CD4-positive, alpha-beta memory T cell (primary cell): ENCODE results near the gene PTPRS. TPM values are rescaled to one million over a fixed set of nuclear protein-coding genes. Genes with fewer than 3 reads are reported as not detected.

Source experiments
- CTCF ChIA-PET: fragments of 350-600 bp; sonication (Branson Sonifier 250); formaldehyde crosslinking; loops from one replicate; lab custom pipeline; 2021; ENCODE audit warnings: inconsistent platforms; ENCODE audit not compliant: partially characterized antibody; lab: Charles Lee
- POLR2A ChIA-PET: fragments of 350-600 bp; sonication (Branson Sonifier 250); formaldehyde crosslinking; loops from one replicate; lab custom pipeline; 2021; ENCODE audit not compliant: partially characterized antibody; lab: Charles Lee
- DNase-seq, 5 donors: peaks; one replicate each; pipeline versions ENCODE4 v3.0.0 to v3.0.0-alpha.2; 2020 to 2022; ENCODE audit warnings: mixed read lengths in 1 of 5
- H3K27ac ChIP-seq: one replicate; pipeline ENCODE4 v1.7.0; 2013; ENCODE audit warnings: low read depth, low read length
- H3K27me3 ChIP-seq: 2 replicates; pipeline ENCODE4 v1.7.0; 2013; ENCODE audit warnings: mild to moderate bottlenecking, low read length, moderate library complexity; ENCODE audit not compliant: insufficient read depth
- H3K36me3 ChIP-seq: 2 replicates; pipeline ENCODE4 v1.7.0; 2013; ENCODE audit warnings: mild to moderate bottlenecking, low read length, moderate library complexity; ENCODE audit not compliant: insufficient read depth
- H3K4me1 ChIP-seq: 2 replicates; pipeline ENCODE4 v1.7.0; 2013; ENCODE audit warnings: mild to moderate bottlenecking, low read length, moderate library complexity; ENCODE audit not compliant: insufficient read depth
- H3K4me3 ChIP-seq, 2 donors: one replicate each; pipeline ENCODE4 v1.7.0; 2013; ENCODE audit warnings: low read length in 2 of 2, mild to moderate bottlenecking in 1 of 2
- H3K9me3 ChIP-seq, 2 donors: one replicate each; pipeline ENCODE4 v1.7.0; 2013; ENCODE audit warnings: low read length in 2 of 2, control low read depth in 1 of 2; ENCODE audit not compliant: control insufficient read depth in 1 of 2
- H3K27ac Mint-ChIP-seq, 7 donors: one replicate each; pipeline ENCODE4 v1.8.0; 2020 to 2021; ENCODE audit warnings: mixed read lengths in 7 of 7, mild to moderate bottlenecking in 6 of 7, inconsistent platforms in 3 of 7, moderate library complexity in 3 of 7
- H3K27me3 Mint-ChIP-seq, 2 donors: one replicate each; pipeline ENCODE4 v1.8.0; 2020 to 2021; ENCODE audit warnings: mixed read lengths in 2 of 2
- H3K36me3 Mint-ChIP-seq, 2 donors: one replicate each; pipeline ENCODE4 v1.8.0; 2020 to 2021; ENCODE audit warnings: mixed read lengths in 2 of 2, inconsistent platforms in 1 of 2, mild to moderate bottlenecking in 1 of 2
- H3K4me1 Mint-ChIP-seq, 4 donors: one replicate each; pipeline ENCODE4 v1.8.0; 2020 to 2021; ENCODE audit warnings: mixed read lengths in 4 of 4, mild to moderate bottlenecking in 1 of 4
- H3K4me3 Mint-ChIP-seq, 8 donors: one replicate each; pipeline ENCODE4 v1.8.0; 2020 to 2021; ENCODE audit warnings: mixed read lengths in 8 of 8, mild to moderate bottlenecking in 7 of 8, moderate library complexity in 6 of 8, inconsistent platforms in 3 of 8
- H3K9me3 Mint-ChIP-seq, 8 donors: one replicate each; pipeline ENCODE4 v1.8.0; 2020 to 2021; ENCODE audit warnings: mixed read lengths in 8 of 8, mild to moderate bottlenecking in 5 of 8, inconsistent platforms in 3 of 8, moderate library complexity in 1 of 8
- intact Hi-C: fragments of 100-400 bp; cut with micrococcal nuclease; formaldehyde crosslinking; loops from one replicate; pipeline ENCODE4 v1.15.1; 2023
- polyA plus RNA-seq, 2 donors: library from polyadenylated mRNA; unstranded; fragments of 300-500 nt; fragmentation: Illumina TruSeq; gene quantifications; one replicate each; pipeline ENCODE4 v1.2.3, GENCODE V29; 2021
- total RNA-seq, 2 experiments: library from RNA; stranded (reverse); gene quantifications; one replicate each; pipeline ENCODE4 v1.2.3, GENCODE V29; 2021

The PTPRS gene
- total and polyA plus RNA-seq, 4 experiments from 2014 or later = 0.20 to 0.30 (median 0.26) TPM; not detected in 1

- Histone ChIP-seq H3K4me1 (no peaks in the 10 kb centered on the region), H3K4me3 (no peak overlapping the region), H3K27ac (no peak overlapping the region), H3K27me3 (no peaks in the 10 kb centered on the region), H3K9me3 (no peaks in the 10 kb centered on the region), H3K36me3 (no peaks in the 10 kb centered on the region)
- POLR2A ChIA-PET = no interaction called here
- Mint-ChIP-seq H3K4me1 (no peaks in the 10 kb centered on the region), H3K27me3 (peaks cover 23 to 26% of the 10 kb centered on the region in 2 donors), H3K36me3 (no peaks in the 10 kb centered on the region), H3K9me3 (peaks cover 0 to 8% (median 0%) of the 10 kb centered on the region in 8 donors), H3K4me3 (no peak overlapping the region), H3K27ac (no peak overlapping the region)
- CTCF ChIA-PET = no interaction called here
- DNase-seq = no peak
- intact Hi-C loops = no loop called here
Observed at GRCh38 chr19:5355076-5355475, 14.5 kb upstream of the PTPRS start.

GRCh38 chr19:5354403-5354802, 13.8 kb upstream of the PTPRS start:
- peaks cover 22 to 25% of the 10 kb centered on the region in 2 donors for H3K27me3 Mint-ChIP-seq
- H3K27ac Mint-ChIP-seq = no peak overlapping the region
- Histone ChIP-seq H3K27me3 (no peaks in the 10 kb centered on the region), H3K27ac (no peak overlapping the region), H3K36me3 (no peaks in the 10 kb centered on the region), H3K9me3 (no peaks in the 10 kb centered on the region), H3K4me3 (no peak overlapping the region), H3K4me1 (no peaks in the 10 kb centered on the region)
- POLR2A ChIA-PET = no interaction called here
- H3K4me3 Mint-ChIP-seq = no peak overlapping the region
- DNase-seq = no peak
- CTCF ChIA-PET = no interaction called here
- intact Hi-C loops = no loop called here
- no peaks in the 10 kb centered on the region for H3K4me1 Mint-ChIP-seq
- no peaks in the 10 kb centered on the region for H3K36me3 Mint-ChIP-seq
- peaks cover 0 to 8% (median 0%) of the 10 kb centered on the region in 8 donors for H3K9me3 Mint-ChIP-seq

GRCh38 chr19:5352229-5352763, 11.7 kb upstream of the PTPRS start:
- H3K27ac Mint-ChIP-seq = no peak overlapping the region
- ChIA-PET CTCF (no interaction called here), POLR2A (no interaction called here)
- H3K27me3 Mint-ChIP-seq = peaks cover 20 to 21% of the 10 kb centered on the region in 2 donors
- H3K36me3 Mint-ChIP-seq = no peaks in the 10 kb centered on the region
- no peaks in the 10 kb centered on the region for H3K4me1 Mint-ChIP-seq
- no peak for DNase-seq
- Histone ChIP-seq H3K27ac (no peak overlapping the region), H3K27me3 (no peaks in the 10 kb centered on the region), H3K9me3 (no peaks in the 10 kb centered on the region), H3K4me1 (no peaks in the 10 kb centered on the region), H3K4me3 (no peak overlapping the region), H3K36me3 (no peaks in the 10 kb centered on the region)
- H3K4me3 Mint-ChIP-seq = no peak overlapping the region
- intact Hi-C loops = no loop called here
- H3K9me3 Mint-ChIP-seq = peaks cover 0 to 10% (median 3%) of the 10 kb centered on the region in 8 donors

GRCh38 chr19:5351731-5352228, 11.2 kb upstream of the PTPRS start:
- POLR2A ChIA-PET = no interaction called here

DNA sequence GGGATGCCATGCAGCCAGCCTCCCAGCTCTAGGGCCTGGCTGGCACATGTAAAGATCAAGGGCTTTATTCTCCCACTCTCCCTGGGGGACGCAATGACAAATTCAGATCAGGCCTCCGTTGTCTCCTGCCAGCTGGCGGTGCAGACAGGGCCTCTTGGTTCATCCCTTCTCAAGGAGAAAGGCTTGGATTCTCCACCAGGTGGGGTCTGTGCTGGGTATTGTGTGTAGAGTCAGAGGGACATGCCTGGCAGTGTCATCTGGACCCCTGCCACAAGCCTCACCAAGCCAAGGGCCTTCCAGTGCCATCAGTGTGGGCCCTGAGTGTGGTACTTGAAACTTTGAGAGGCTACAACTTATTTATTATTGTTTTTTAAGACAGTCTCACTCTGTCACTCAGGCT, 8.4 kb upstream of the PTPRS start:
- Mint-ChIP-seq H3K4me3 (no peak overlapping the region), H3K9me3 (peaks cover 0 to 14% (median 3%) of the 10 kb centered on the region in 8 donors), H3K27me3 (peaks cover 13 to 21% of the 10 kb centered on the region in 2 donors), H3K4me1 (no peaks in the 10 kb centered on the region), H3K27ac (no peak overlapping the region), H3K36me3 (no peaks in the 10 kb centered on the region)
- Histone ChIP-seq H3K36me3 (no peaks in the 10 kb centered on the region), H3K4me3 (no peak overlapping the region), H3K9me3 (no peaks in the 10 kb centered on the region), H3K27me3 (no peaks in the 10 kb centered on the region), H3K27ac (no peak overlapping the region), H3K4me1 (no peaks in the 10 kb centered on the region)
- DNase-seq = no peak
- CTCF ChIA-PET = no interaction called here
- intact Hi-C loops = no loop called here
- POLR2A ChIA-PET = no interaction called here

More at GRCh38 chr19:5351731-5352228, 11.2 kb upstream of the PTPRS start:
- Mint-ChIP-seq H3K36me3 (no peaks in the 10 kb centered on the region), H3K27ac (no peak overlapping the region), H3K9me3 (peaks cover 0 to 13% (median 3%) of the 10 kb centered on the region in 8 donors), H3K4me3 (no peak overlapping the region), H3K4me1 (no peaks in the 10 kb centered on the region), H3K27me3 (peaks cover 17 to 21% of the 10 kb centered on the region in 2 donors)
- H3K36me3 ChIP-seq = no peaks in the 10 kb centered on the region
- no peak for DNase-seq
- H3K27ac ChIP-seq = no peak overlapping the region
- no peaks in the 10 kb centered on the region for H3K9me3 ChIP-seq
- no peaks in the 10 kb centered on the region for H3K27me3 ChIP-seq
- H3K4me1 ChIP-seq = no peaks in the 10 kb centered on the region
- intact Hi-C loops = no loop called here
- no peak overlapping the region for H3K4me3 ChIP-seq
- CTCF ChIA-PET = no interaction called here

GRCh38 chr19:5345895-5346386, 5.3 kb upstream of the PTPRS start:
- Mint-ChIP-seq H3K9me3 (peaks cover 0 to 14% (median 3%) of the 10 kb centered on the region in 8 donors), H3K27ac (no peak overlapping the region), H3K27me3 (peaks cover 26 to 34% of the 10 kb centered on the region in 2 donors), H3K36me3 (no peaks in the 10 kb centered on the region), H3K4me3 (no peak overlapping the region), H3K4me1 (peaks cover 0 to 12% (median 4%) of the 10 kb centered on the region in 4 donors)
- intact Hi-C loops = no loop called here
- CTCF ChIA-PET = no interaction called here
- H3K9me3 ChIP-seq = no peaks in the 10 kb centered on the region
- POLR2A ChIA-PET = no interaction called here
- no peak for DNase-seq
- H3K27me3 ChIP-seq = no peaks in the 10 kb centered on the region
- H3K27ac ChIP-seq = no peak overlapping the region
- H3K4me3 ChIP-seq = no peak overlapping the region
- H3K36me3 ChIP-seq = no peaks in the 10 kb centered on the region
- no peaks in the 10 kb centered on the region for H3K4me1 ChIP-seq

DNA sequence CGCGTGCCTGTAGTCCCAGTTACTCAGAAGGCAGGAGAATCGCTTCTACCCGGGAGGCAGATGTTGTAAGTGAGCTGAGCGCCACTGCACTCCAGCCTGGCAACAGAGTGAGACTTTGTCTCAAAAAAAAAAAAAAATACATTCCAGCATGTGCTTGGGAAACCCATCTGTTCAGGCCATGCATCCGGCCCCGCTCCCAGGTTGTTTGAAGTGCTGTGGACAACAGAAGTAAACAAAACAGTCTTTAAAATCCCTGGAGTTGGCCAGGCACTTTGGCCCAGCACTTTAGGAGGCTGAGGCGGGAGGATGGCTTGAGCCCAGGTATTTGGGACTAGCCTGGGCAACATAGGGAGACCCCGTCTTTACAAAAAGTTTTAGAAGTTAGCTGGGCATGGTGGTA, 3.2 kb upstream of the PTPRS start:
- CTCF ChIA-PET = no interaction called here
- DNase-seq = no peak
- no peak overlapping the region for H3K4me3 ChIP-seq
- H3K27me3 ChIP-seq = peaks cover 5% of the 10 kb centered on the region
- H3K27me3 Mint-ChIP-seq = peaks cover 29 to 37% of the 10 kb centered on the region in 2 donors
- H3K36me3 Mint-ChIP-seq = no peaks in the 10 kb centered on the region
- H3K27ac Mint-ChIP-seq = no peak overlapping the region
- H3K4me1 ChIP-seq = peaks cover 10% of the 10 kb centered on the region
- no peaks in the 10 kb centered on the region for H3K9me3 ChIP-seq
- H3K9me3 Mint-ChIP-seq = peaks cover 0 to 14% (median 3%) of the 10 kb centered on the region in 8 donors
- intact Hi-C loops = no loop called here
- peaks cover 4 to 18% (median 9%) of the 10 kb centered on the region in 4 donors for H3K4me1 Mint-ChIP-seq
- POLR2A ChIA-PET = no interaction called here
- no peaks in the 10 kb centered on the region for H3K36me3 ChIP-seq
- H3K4me3 Mint-ChIP-seq = no peak overlapping the region
- H3K27ac ChIP-seq = no peak overlapping the region
